Neural cell (in vitro differentiated cells): Measurements from ENCODE around the gene AK3. TPM values are rescaled to one million over a fixed set of nuclear protein-coding genes. Genes with fewer than 3 reads are reported as not detected.

Experiments used
- H2AFZ ChIP-seq: fragments of 200-600, 300-800 bp; sonication (generic), shearing (Covaris generic); 2 replicates; pipeline ENCODE4 v1.6.0; 2014; ENCODE audit warnings: low read depth, mild to moderate bottlenecking, antibody characterized with exemption, low read length, moderate library complexity
- H3F3A ChIP-seq: fragments of 200-600 bp; shearing (Covaris generic); 2 replicates; pipeline ENCODE4 v1.6.1; 2016; ENCODE audit warnings: mild to moderate bottlenecking, moderate library complexity, mixed read lengths, antibody characterized with exemption, low read length; ENCODE audit not compliant: insufficient read depth, poor library complexity, severe bottlenecking
- H3K27ac ChIP-seq: fragments of 200-600, 300-800 bp; sonication (generic), shearing (Covaris generic); 2 replicates; pipeline ENCODE4 v1.5.1; 2014; ENCODE audit warnings: mild to moderate bottlenecking, low read length, moderate library complexity
- H3K27me3 ChIP-seq: fragments of 300-800, 200-600 bp; sonication (generic), shearing (Covaris generic); 2 replicates; pipeline ENCODE4 v1.6.0; 2014; ENCODE audit warnings: mild to moderate bottlenecking, low read depth, low read length, moderate library complexity; ENCODE audit not compliant: insufficient read depth
- H3K36me3 ChIP-seq: fragments of 300-800, 200-600 bp; sonication (generic), shearing (Covaris generic); 2 replicates; pipeline ENCODE4 v1.5.1; 2014; ENCODE audit warnings: mild to moderate bottlenecking, antibody characterized with exemption, low read length, moderate library complexity; ENCODE audit not compliant: insufficient read depth
- H3K4me2 ChIP-seq: fragments of 300-800, 200-600 bp; sonication (generic), shearing (Covaris generic); 2 replicates; pipeline ENCODE4 v1.6.0; 2014; ENCODE audit warnings: mild to moderate bottlenecking, low read length
- H3K4me3 ChIP-seq: fragments of 300-800, 200-600 bp; sonication (generic), shearing (Covaris generic); 2 replicates; pipeline ENCODE4 v1.5.1; 2014; ENCODE audit warnings: mild to moderate bottlenecking, low read length, moderate library complexity
- H3K79me2 ChIP-seq: fragments of 200-600 bp; shearing (Covaris generic); replicated peaks from 2 replicates; pipeline ENCODE4 v1.6.0; 2014; ENCODE audit warnings: mild to moderate bottlenecking, low read length, moderate library complexity; ENCODE audit not compliant: insufficient read depth
- H3K9ac ChIP-seq: fragments of 300-800, 200-600 bp; sonication (generic), shearing (Covaris generic); 2 replicates; pipeline ENCODE4 v1.6.1; 2016; ENCODE audit warnings: mild to moderate bottlenecking, low read length, mixed read lengths
- H3K9me2 ChIP-seq: fragments of 200-600 bp; shearing (Covaris generic); 2 replicates; pipeline ENCODE4 v1.6.1; 2016; ENCODE audit warnings: mild to moderate bottlenecking, low read length, mixed read lengths; ENCODE audit not compliant: insufficient read depth
- H3K9me3 ChIP-seq: fragments of 200-600, 300-800 bp; sonication (generic), shearing (Covaris generic); 2 replicates; pipeline ENCODE4 v1.6.1; 2016; ENCODE audit warnings: mild to moderate bottlenecking, mixed run types, low read length, moderate library complexity, mixed read lengths
- H4K20me1 ChIP-seq: fragments of 200-600 bp; shearing (Covaris generic); 2 replicates; pipeline ENCODE4 v1.6.1; 2016; ENCODE audit warnings: mild to moderate bottlenecking, mixed run types; ENCODE audit not compliant: insufficient read depth
- CTCF ChIP-seq: fragments of 450-650 bp; IDR thresholded peaks from 2 replicates; pipeline ENCODE4 v1.5.1; 2014; ENCODE audit warnings: antibody characterized with exemption, mild to moderate bottlenecking, moderate library complexity; ENCODE audit not compliant: poor library complexity, severe bottlenecking
- EP300 ChIP-seq: fragments of 450-650 bp; conservative IDR thresholded peaks from 2 replicates; pipeline ENCODE4 v1.6.1; 2014; ENCODE audit warnings: antibody characterized with exemption, mild to moderate bottlenecking, moderate library complexity; ENCODE audit not compliant: poor library complexity, severe bottlenecking
- EZH2 ChIP-seq: fragments of 200-600, 300-800 bp; shearing (Covaris generic), sonication (generic); IDR thresholded peaks from 2 replicates; pipeline ENCODE4 v1.6.1; 2014; ENCODE audit warnings: antibody characterized with exemption, low read length, borderline replicate concordance, mild to moderate bottlenecking; ENCODE audit not compliant: insufficient read depth, poor library complexity, severe bottlenecking
- MXI1 ChIP-seq: fragments of 450-650 bp; conservative IDR thresholded peaks from 2 replicates; pipeline ENCODE4 v1.6.1; 2014; ENCODE audit warnings: antibody characterized with exemption, mild to moderate bottlenecking; ENCODE audit not compliant: poor library complexity, severe bottlenecking
- POLR2AphosphoS5 ChIP-seq: IDR thresholded peaks from 2 replicates; pipeline ENCODE4 v1.6.1; 2012
- RAD21 ChIP-seq: fragments of 450-650 bp; conservative IDR thresholded peaks from 2 replicates; pipeline ENCODE4 v1.6.1; 2014; ENCODE audit warnings: antibody characterized with exemption, mild to moderate bottlenecking, moderate library complexity
- SMC3 ChIP-seq: fragments of 450-650 bp; conservative IDR thresholded peaks from 2 replicates; pipeline ENCODE4 v1.6.1; 2014; ENCODE audit warnings: antibody characterized with exemption, mild to moderate bottlenecking, moderate library complexity; ENCODE audit not compliant: poor library complexity
- TAF1 ChIP-seq: IDR thresholded peaks from 2 replicates; pipeline ENCODE4 v1.6.1; 2012; ENCODE audit warnings: low read depth
- polyA plus RNA-seq: library from polyadenylated mRNA; depleted of rRNA; stranded (reverse); fragments of >200 nt; gene quantifications from 2 replicates; pipeline ENCODE4 v1.2.3, GENCODE V29; 2014
- TF ChIP-seq, protein P1 (sequence below): IDR thresholded peaks from 2 replicates; pipeline ENCODE4 v1.6.1; 2012; ENCODE audit warnings: borderline replicate concordance

Gene AK3
- polyA plus RNA-seq, 1 donor from 2014 or later: 73.7 TPM

GRCh38 chr9:4725706-4726442 lies 15.1 kb downstream of the AK3 start:
- H3K4me3 ChIP-seq: no peak overlapping the region
- H3K4me2 ChIP-seq: no peak overlapping the region
- no peaks in the 10 kb centered on the region for H3K36me3 ChIP-seq
- H3K27ac ChIP-seq: no peak overlapping the region
- H3K9ac ChIP-seq: no peak overlapping the region
- H2AFZ ChIP-seq: no peak overlapping the region
- H3K27me3 ChIP-seq: no peaks in the 10 kb centered on the region
- H4K20me1 ChIP-seq: no peaks in the 10 kb centered on the region
- H3K79me2 ChIP-seq: peaks cover 22% of the 10 kb centered on the region
- no peaks in the 10 kb centered on the region for H3F3A ChIP-seq
- no peaks in the 10 kb centered on the region for H3K9me2 ChIP-seq
- H3K9me3 ChIP-seq: no peaks in the 10 kb centered on the region
- no peak for TF ChIP-seq MXI1
- TF ChIP-seq TAF1: no peak

- no peaks in the 10 kb centered on the region for H3K9me3 ChIP-seq
- no peak overlapping the region for H3K4me3 ChIP-seq
- no peaks in the 10 kb centered on the region for H4K20me1 ChIP-seq
- H3K36me3 ChIP-seq: peaks cover 12% of the 10 kb centered on the region
- no peaks in the 10 kb centered on the region for H3K27me3 ChIP-seq
- H3K4me2 ChIP-seq: no peak overlapping the region
- H3K9ac ChIP-seq: no peak overlapping the region
- no peak overlapping the region for H3K27ac ChIP-seq
- no peaks in the 10 kb centered on the region for H3K9me2 ChIP-seq
- peaks cover 6% of the 10 kb centered on the region for H3K79me2 ChIP-seq
- H3F3A ChIP-seq: no peaks in the 10 kb centered on the region
- H2AFZ ChIP-seq: no peak overlapping the region
- no peak for TF ChIP-seq SMC3
- TF ChIP-seq EZH2: no peak
- TF ChIP-seq EP300: no peak
- TF ChIP-seq TAF1: no peak
- TF ChIP-seq CTCF: no peak
- TF ChIP-seq, protein P1, sequence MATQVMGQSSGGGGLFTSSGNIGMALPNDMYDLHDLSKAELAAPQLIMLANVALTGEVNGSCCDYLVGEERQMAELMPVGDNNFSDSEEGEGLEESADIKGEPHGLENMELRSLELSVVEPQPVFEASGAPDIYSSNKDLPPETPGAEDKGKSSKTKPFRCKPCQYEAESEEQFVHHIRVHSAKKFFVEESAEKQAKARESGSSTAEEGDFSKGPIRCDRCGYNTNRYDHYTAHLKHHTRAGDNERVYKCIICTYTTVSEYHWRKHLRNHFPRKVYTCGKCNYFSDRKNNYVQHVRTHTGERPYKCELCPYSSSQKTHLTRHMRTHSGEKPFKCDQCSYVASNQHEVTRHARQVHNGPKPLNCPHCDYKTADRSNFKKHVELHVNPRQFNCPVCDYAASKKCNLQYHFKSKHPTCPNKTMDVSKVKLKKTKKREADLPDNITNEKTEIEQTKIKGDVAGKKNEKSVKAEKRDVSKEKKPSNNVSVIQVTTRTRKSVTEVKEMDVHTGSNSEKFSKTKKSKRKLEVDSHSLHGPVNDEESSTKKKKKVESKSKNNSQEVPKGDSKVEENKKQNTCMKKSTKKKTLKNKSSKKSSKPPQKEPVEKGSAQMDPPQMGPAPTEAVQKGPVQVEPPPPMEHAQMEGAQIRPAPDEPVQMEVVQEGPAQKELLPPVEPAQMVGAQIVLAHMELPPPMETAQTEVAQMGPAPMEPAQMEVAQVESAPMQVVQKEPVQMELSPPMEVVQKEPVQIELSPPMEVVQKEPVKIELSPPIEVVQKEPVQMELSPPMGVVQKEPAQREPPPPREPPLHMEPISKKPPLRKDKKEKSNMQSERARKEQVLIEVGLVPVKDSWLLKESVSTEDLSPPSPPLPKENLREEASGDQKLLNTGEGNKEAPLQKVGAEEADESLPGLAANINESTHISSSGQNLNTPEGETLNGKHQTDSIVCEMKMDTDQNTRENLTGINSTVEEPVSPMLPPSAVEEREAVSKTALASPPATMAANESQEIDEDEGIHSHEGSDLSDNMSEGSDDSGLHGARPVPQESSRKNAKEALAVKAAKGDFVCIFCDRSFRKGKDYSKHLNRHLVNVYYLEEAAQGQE: no peak
- no peak for TF ChIP-seq MXI1
- no peak for TF ChIP-seq RAD21
- no peak for TF ChIP-seq POLR2AphosphoS5
Observed at GRCh38 chr9:4721736-4722135, 19.3 kb downstream of the AK3 start.

- H3K4me3 ChIP-seq: no peak overlapping the region
- H3K9me3 ChIP-seq: no peaks in the 10 kb centered on the region
- H3K9me2 ChIP-seq: no peaks in the 10 kb centered on the region
- H4K20me1 ChIP-seq: no peaks in the 10 kb centered on the region
- H3F3A ChIP-seq: no peaks in the 10 kb centered on the region
- H3K27ac ChIP-seq: no peak overlapping the region
- H3K36me3 ChIP-seq: peaks cover 12% of the 10 kb centered on the region
- no peak overlapping the region for H3K4me2 ChIP-seq
- no peaks in the 10 kb centered on the region for H3K27me3 ChIP-seq
- H3K9ac ChIP-seq: no peak overlapping the region
- H2AFZ ChIP-seq: no peak overlapping the region
- peaks cover 6% of the 10 kb centered on the region for H3K79me2 ChIP-seq
- TF ChIP-seq CTCF (no peak), POLR2AphosphoS5 (no peak), EZH2 (no peak), RAD21 (no peak), MXI1 (no peak), EP300 (no peak), TAF1 (no peak)
- TF ChIP-seq, protein P1: no peak
Observed at GRCh38 chr9:4718911-4719310, 22.1 kb downstream of the AK3 start.
